Activated naive CD8-positive, alpha-beta T cell treated with anti-CD3 and anti-CD28 coated beads for 36 hours (primary cell): ENCODE measurements around the gene ACAA1. TPM values are rescaled to one million over a fixed set of nuclear protein-coding genes. Genes with fewer than 3 reads are reported as not detected.

Experiments used
- DNase-seq: peaks from one replicate; pipeline ENCODE4 v3.0.0; 2021
- H3K27ac Mint-ChIP-seq: one replicate; pipeline ENCODE4 v1.8.0; 2022; ENCODE audit warnings: mild to moderate bottlenecking, moderate library complexity, mixed read lengths
- H3K27me3 Mint-ChIP-seq: one replicate; pipeline ENCODE4 v1.8.0; 2022; ENCODE audit warnings: mild to moderate bottlenecking, mixed read lengths
- H3K36me3 Mint-ChIP-seq: one replicate; pipeline ENCODE4 v1.8.0; 2021; ENCODE audit warnings: mild to moderate bottlenecking, mixed read lengths
- H3K4me1 Mint-ChIP-seq: one replicate; pipeline ENCODE4 v1.8.0; 2021; ENCODE audit warnings: mixed read lengths
- H3K4me3 Mint-ChIP-seq: one replicate; pipeline ENCODE4 v1.8.0; 2022; ENCODE audit warnings: mild to moderate bottlenecking, moderate library complexity, mixed read lengths
- H3K9me3 Mint-ChIP-seq: one replicate; pipeline ENCODE4 v1.8.0; 2022; ENCODE audit warnings: mixed read lengths
- total RNA-seq, 2 experiments: library from RNA; stranded (reverse); gene quantifications; one replicate each; pipeline ENCODE4 v1.2.3, GENCODE V29; 2021

Gene ACAA1
- total RNA-seq, 2 experiments from 2014 or later, result 69.0 to 70.2 TPM

- H3K27me3 Mint-ChIP-seq, result no peaks in the 10 kb centered on the region
- H3K27ac Mint-ChIP-seq, result no peak overlapping the region
- peaks cover 37% of the 10 kb centered on the region for H3K4me1 Mint-ChIP-seq
- H3K4me3 Mint-ChIP-seq, result peak overlapping the region; percentile 14
- H3K36me3 Mint-ChIP-seq, result peaks cover 19% of the 10 kb centered on the region
- H3K9me3 Mint-ChIP-seq, result no peaks in the 10 kb centered on the region
- no peak for DNase-seq
These were observed 3.1 kb downstream of the ACAA1 start for GRCh38 chr3:38133557-38134405.

GRCh38 chr3:38133209-38133556 lies 3.7 kb downstream of the ACAA1 start:
- DNase-seq, result no peak
- Mint-ChIP-seq H3K27ac (no peak overlapping the region), H3K9me3 (no peaks in the 10 kb centered on the region), H3K4me3 (no peak overlapping the region), H3K27me3 (no peaks in the 10 kb centered on the region), H3K4me1 (peaks cover 35% of the 10 kb centered on the region), H3K36me3 (peaks cover 19% of the 10 kb centered on the region)

GRCh38 chr3:38131621-38132369 lies 5.1 kb downstream of the ACAA1 start:
- Mint-ChIP-seq H3K27me3 (no peaks in the 10 kb centered on the region), H3K36me3 (peaks cover 19% of the 10 kb centered on the region), H3K9me3 (no peaks in the 10 kb centered on the region), H3K4me1 (peaks cover 27% of the 10 kb centered on the region), H3K27ac (peak overlapping the region; percentile 13), H3K4me3 (no peak overlapping the region)
- DNase-seq, result no peak

- no peaks in the 10 kb centered on the region for H3K9me3 Mint-ChIP-seq
- no peak overlapping the region for H3K4me3 Mint-ChIP-seq
- no peak for DNase-seq
- H3K27me3 Mint-ChIP-seq, result no peaks in the 10 kb centered on the region
- no peak overlapping the region for H3K27ac Mint-ChIP-seq
- peaks cover 20% of the 10 kb centered on the region for H3K36me3 Mint-ChIP-seq
- H3K4me1 Mint-ChIP-seq, result peaks cover 27% of the 10 kb centered on the region
These were observed 6.3 kb downstream of the ACAA1 start for GRCh38 chr3:38130631-38131065.

GRCh38 chr3:38129058-38129457 lies 7.9 kb downstream of the ACAA1 start:
- Mint-ChIP-seq H3K9me3 (no peaks in the 10 kb centered on the region), H3K36me3 (peaks cover 15% of the 10 kb centered on the region), H3K27ac (no peak overlapping the region), H3K4me3 (no peak overlapping the region), H3K27me3 (no peaks in the 10 kb centered on the region), H3K4me1 (peaks cover 13% of the 10 kb centered on the region)
- DNase-seq, result no peak

GRCh38 chr3:38128303-38128655 lies 8.6 kb downstream of the ACAA1 start:
- Mint-ChIP-seq H3K27ac (no peak overlapping the region), H3K36me3 (peaks cover 15% of the 10 kb centered on the region), H3K9me3 (no peaks in the 10 kb centered on the region), H3K27me3 (no peaks in the 10 kb centered on the region), H3K4me1 (peaks cover 10% of the 10 kb centered on the region), H3K4me3 (no peak overlapping the region)
- no peak for DNase-seq

GRCh38 chr3:38127611-38128302 lies 9.2 kb downstream of the ACAA1 start:
- Mint-ChIP-seq H3K4me1 (peaks cover 10% of the 10 kb centered on the region), H3K4me3 (no peak overlapping the region), H3K27me3 (no peaks in the 10 kb centered on the region), H3K9me3 (no peaks in the 10 kb centered on the region), H3K36me3 (peaks cover 20% of the 10 kb centered on the region), H3K27ac (no peak overlapping the region)
- DNase-seq, result no peak

- Mint-ChIP-seq H3K4me3 (no peak overlapping the region), H3K9me3 (no peaks in the 10 kb centered on the region), H3K4me1 (peaks cover 12% of the 10 kb centered on the region), H3K27me3 (no peaks in the 10 kb centered on the region), H3K27ac (no peak overlapping the region), H3K36me3 (peaks cover 22% of the 10 kb centered on the region)
- no peak for DNase-seq
These were observed 10.6 kb downstream of the ACAA1 start for GRCh38 chr3:38126121-38126892.

GRCh38 chr3:38125305-38126120 lies 11.4 kb downstream of the ACAA1 start:
- no peak for DNase-seq
- no peak overlapping the region for H3K27ac Mint-ChIP-seq
- peaks cover 23% of the 10 kb centered on the region for H3K36me3 Mint-ChIP-seq
- no peaks in the 10 kb centered on the region for H3K27me3 Mint-ChIP-seq
- H3K4me1 Mint-ChIP-seq, result peaks cover 10% of the 10 kb centered on the region
- H3K4me3 Mint-ChIP-seq, result no peak overlapping the region
- H3K9me3 Mint-ChIP-seq, result no peaks in the 10 kb centered on the region

GRCh38 chr3:38124324-38125122 lies 12.4 kb downstream of the ACAA1 start:
- Mint-ChIP-seq H3K27me3 (no peaks in the 10 kb centered on the region), H3K9me3 (no peaks in the 10 kb centered on the region), H3K36me3 (peaks cover 19% of the 10 kb centered on the region), H3K27ac (no peak overlapping the region), H3K4me1 (peaks cover 6% of the 10 kb centered on the region), H3K4me3 (no peak overlapping the region)
- DNase-seq, result no peak

GRCh38 chr3:38122712-38123290 lies 14.1 kb downstream of the ACAA1 start:
- Mint-ChIP-seq H3K27ac (peak overlapping the region; percentile 54), H3K27me3 (no peaks in the 10 kb centered on the region), H3K9me3 (no peaks in the 10 kb centered on the region)

GRCh38 chr3:38121832-38122461 lies 15.0 kb downstream of the ACAA1 start:
- H3K4me1 Mint-ChIP-seq, result peaks cover 10% of the 10 kb centered on the region
- H3K27me3 Mint-ChIP-seq, result no peaks in the 10 kb centered on the region
- peaks cover 15% of the 10 kb centered on the region for H3K36me3 Mint-ChIP-seq
- no peaks in the 10 kb centered on the region for H3K9me3 Mint-ChIP-seq
- H3K27ac Mint-ChIP-seq, result no peak overlapping the region
- no peak overlapping the region for H3K4me3 Mint-ChIP-seq
- no peak for DNase-seq

More at GRCh38 chr3:38122712-38123290, 14.1 kb downstream of the ACAA1 start:
- H3K36me3 Mint-ChIP-seq, result peaks cover 15% of the 10 kb centered on the region
- no peak overlapping the region for H3K4me3 Mint-ChIP-seq
- H3K4me1 Mint-ChIP-seq, result peaks cover 10% of the 10 kb centered on the region
- DNase-seq, result no peak

- DNase-seq, result no peak
- Mint-ChIP-seq H3K9me3 (no peaks in the 10 kb centered on the region), H3K27ac (no peak overlapping the region), H3K27me3 (no peaks in the 10 kb centered on the region), H3K4me3 (no peak overlapping the region), H3K4me1 (peaks cover 10% of the 10 kb centered on the region), H3K36me3 (peaks cover 15% of the 10 kb centered on the region)
These were observed 15.5 kb downstream of the ACAA1 start for GRCh38 chr3:38121451-38121831.
